BLaER1 (cell line): ENCODE measurements around the gene KCNJ6.

ENCODE experiments used
- H3K27ac ChIP-seq: shearing (Covaris generic); formaldehyde crosslinking; 2 replicates; pipeline ENCODE4 v1.8.1; 2022
- H3K27me3 ChIP-seq: shearing (Covaris generic); formaldehyde crosslinking; 2 replicates; pipeline ENCODE4 v1.8.1; 2022
- H3K36me3 ChIP-seq: shearing (Covaris generic); formaldehyde crosslinking; 2 replicates; pipeline ENCODE4 v1.8.1; 2022
- H3K4me1 ChIP-seq: shearing (Covaris generic); formaldehyde crosslinking; 2 replicates; pipeline ENCODE4 v1.8.1; 2022
- H3K4me2 ChIP-seq: shearing (Covaris generic); formaldehyde crosslinking; 2 replicates; pipeline ENCODE4 v1.8.1; 2022
- H3K4me3 ChIP-seq: shearing (Covaris generic); formaldehyde crosslinking; 2 replicates; pipeline ENCODE4 v1.8.1; 2022
- H3K9ac ChIP-seq: shearing (Covaris generic); formaldehyde crosslinking; 2 replicates; pipeline ENCODE4 v1.8.1; 2022
- H3K9me3 ChIP-seq: shearing (Covaris generic); formaldehyde crosslinking; 2 replicates; pipeline ENCODE4 v1.8.1; 2022
- H4K20me1 ChIP-seq: shearing (Covaris generic); formaldehyde crosslinking; 2 replicates; pipeline ENCODE4 v1.8.1; 2022
- Cebpa-rat ChIP-seq: shearing (Covaris generic); IDR thresholded peaks from 2 replicates; pipeline ENCODE4 v1.8.1; 2022

Gene KCNJ6

GRCh38 chr21:37627074-37627473 lies 289.2 kb downstream of the KCNJ6 start:
- no peak overlapping the region for H3K9ac ChIP-seq
- no peak overlapping the region for H3K4me3 ChIP-seq
- H3K9me3 ChIP-seq: no peaks in the 10 kb centered on the region
- H3K4me2 ChIP-seq: no peak overlapping the region
- H3K4me1 ChIP-seq: no peaks in the 10 kb centered on the region
- TF ChIP-seq Cebpa-rat: no peak
- no peak overlapping the region for H3K27ac ChIP-seq
- no peaks in the 10 kb centered on the region for H3K36me3 ChIP-seq
- no peaks in the 10 kb centered on the region for H3K27me3 ChIP-seq
- H4K20me1 ChIP-seq: no peaks in the 10 kb centered on the region

- Histone ChIP-seq H4K20me1 (no peaks in the 10 kb centered on the region), H3K4me3 (no peak overlapping the region)
- TF ChIP-seq Cebpa-rat: no peak
These were observed 289.9 kb downstream of the KCNJ6 start for GRCh38 chr21:37626320-37626719.

GRCh38 chr21:37623689-37624088 lies 292.6 kb downstream of the KCNJ6 start:
- Histone ChIP-seq H3K27me3 (no peaks in the 10 kb centered on the region), H3K9ac (no peak overlapping the region), H4K20me1 (no peaks in the 10 kb centered on the region), H3K4me1 (no peaks in the 10 kb centered on the region), H3K4me2 (no peak overlapping the region), H3K4me3 (no peak overlapping the region), H3K9me3 (no peaks in the 10 kb centered on the region), H3K36me3 (no peaks in the 10 kb centered on the region), H3K27ac (no peak overlapping the region)
- TF ChIP-seq Cebpa-rat: no peak

More at GRCh38 chr21:37626320-37626719, 289.9 kb downstream of the KCNJ6 start:
- Histone ChIP-seq H3K9ac (no peak overlapping the region), H3K9me3 (no peaks in the 10 kb centered on the region), H3K4me2 (no peak overlapping the region), H3K36me3 (no peaks in the 10 kb centered on the region), H3K4me1 (no peaks in the 10 kb centered on the region), H3K27me3 (no peaks in the 10 kb centered on the region), H3K27ac (no peak overlapping the region)

- no peak overlapping the region for H3K4me2 ChIP-seq
- no peaks in the 10 kb centered on the region for H3K9me3 ChIP-seq
- H3K36me3 ChIP-seq: no peaks in the 10 kb centered on the region
- no peaks in the 10 kb centered on the region for H3K27me3 ChIP-seq
- H3K4me3 ChIP-seq: no peak overlapping the region
- no peak overlapping the region for H3K9ac ChIP-seq
- H3K27ac ChIP-seq: no peak overlapping the region
- no peaks in the 10 kb centered on the region for H4K20me1 ChIP-seq
- no peak for TF ChIP-seq Cebpa-rat
- H3K4me1 ChIP-seq: no peaks in the 10 kb centered on the region
These were observed 293.1 kb downstream of the KCNJ6 start for GRCh38 chr21:37623183-37623582.

GRCh38 chr21:37622755-37623154 lies 293.5 kb downstream of the KCNJ6 start:
- no peak for TF ChIP-seq Cebpa-rat
- Histone ChIP-seq H3K4me2 (no peak overlapping the region), H3K4me1 (no peaks in the 10 kb centered on the region), H3K36me3 (no peaks in the 10 kb centered on the region), H3K9me3 (0 out of 2 replicates have a peak, but pooled peaks cover under 1% of the 10 kb centered on the region), H4K20me1 (no peaks in the 10 kb centered on the region), H3K27me3 (no peaks in the 10 kb centered on the region), H3K27ac (no peak overlapping the region), H3K9ac (no peak overlapping the region), H3K4me3 (no peak overlapping the region)

GRCh38 chr21:37620401-37620800 lies 295.9 kb downstream of the KCNJ6 start:
- no peak for TF ChIP-seq Cebpa-rat
- Histone ChIP-seq H3K4me2 (no peak overlapping the region), H3K27me3 (no peaks in the 10 kb centered on the region), H3K36me3 (no peaks in the 10 kb centered on the region), H3K4me3 (no peak overlapping the region), H3K4me1 (no peaks in the 10 kb centered on the region), H3K9me3 (0 out of 2 replicates have a peak, but pooled peaks cover 5% of the 10 kb centered on the region), H3K9ac (no peak overlapping the region), H3K27ac (no peak overlapping the region), H4K20me1 (no peaks in the 10 kb centered on the region)

- Histone ChIP-seq H3K4me1 (no peaks in the 10 kb centered on the region), H3K27ac (no peak overlapping the region), H3K36me3 (no peaks in the 10 kb centered on the region), H4K20me1 (no peaks in the 10 kb centered on the region), H3K4me3 (no peak overlapping the region), H3K4me2 (no peak overlapping the region), H3K9me3 (0 out of 2 replicates have a peak, but pooled peaks cover 5% of the 10 kb centered on the region), H3K27me3 (no peaks in the 10 kb centered on the region), H3K9ac (no peak overlapping the region)
- no peak for TF ChIP-seq Cebpa-rat
These were observed 296.7 kb downstream of the KCNJ6 start for GRCh38 chr21:37619464-37619974.

- no peak overlapping the region for H3K27ac ChIP-seq
- H4K20me1 ChIP-seq: no peaks in the 10 kb centered on the region
- no peaks in the 10 kb centered on the region for H3K36me3 ChIP-seq
- no peak overlapping the region for H3K4me2 ChIP-seq
- H3K4me3 ChIP-seq: no peak overlapping the region
- TF ChIP-seq Cebpa-rat: no peak
- H3K4me1 ChIP-seq: 0 out of 2 replicates have a peak, but pooled peaks cover 5% of the 10 kb centered on the region
- peaks cover 13% of the 10 kb centered on the region; the same call in 1 of the 2 replicates for H3K9me3 ChIP-seq
- no peak overlapping the region for H3K9ac ChIP-seq
- H3K27me3 ChIP-seq: no peaks in the 10 kb centered on the region
These were observed 298.2 kb downstream of the KCNJ6 start for GRCh38 chr21:37618081-37618480.

GRCh38 chr21:37615962-37616361 lies 300.3 kb downstream of the KCNJ6 start:
- no peaks in the 10 kb centered on the region for H4K20me1 ChIP-seq
- H3K4me1 ChIP-seq: 0 out of 2 replicates have a peak, but pooled peaks cover 5% of the 10 kb centered on the region
- H3K4me3 ChIP-seq: no peak overlapping the region
- no peak overlapping the region for H3K27ac ChIP-seq
- peaks cover 15% of the 10 kb centered on the region; the same call in 1 of the 2 replicates for H3K9me3 ChIP-seq
- no peaks in the 10 kb centered on the region for H3K27me3 ChIP-seq
- no peaks in the 10 kb centered on the region for H3K36me3 ChIP-seq
- H3K4me2 ChIP-seq: no peak overlapping the region
- H3K9ac ChIP-seq: no peak overlapping the region
- TF ChIP-seq Cebpa-rat: no peak

- no peak overlapping the region for H3K9ac ChIP-seq
These were observed 301.8 kb downstream of the KCNJ6 start for GRCh38 chr21:37614351-37614875.

More at GRCh38 chr21:37614351-37614875, 301.8 kb downstream of the KCNJ6 start:
- H3K27me3 ChIP-seq: no peaks in the 10 kb centered on the region
- H3K36me3 ChIP-seq: no peaks in the 10 kb centered on the region
- H3K4me1 ChIP-seq: 0 out of 2 replicates have a peak, but pooled peaks cover 5% of the 10 kb centered on the region
- no peak overlapping the region for H3K27ac ChIP-seq
- H4K20me1 ChIP-seq: no peaks in the 10 kb centered on the region
- no peak for TF ChIP-seq Cebpa-rat
- no peak overlapping the region for H3K4me2 ChIP-seq
- H3K4me3 ChIP-seq: no peak overlapping the region
- peaks cover 15% of the 10 kb centered on the region; the same call in 1 of the 2 replicates for H3K9me3 ChIP-seq
